H1 (cell line): ENCODE data around the gene PAAF1. TPM values are rescaled to one million over a fixed set of nuclear protein-coding genes. Genes with fewer than 3 reads are reported as not detected.
A peak's percentile ranks its signal among the peaks of the same experiment; 100 is the strongest.

ENCODE experiments used
- ASH2L ChIP-seq: fragments of 200-600, 300-600 bp; sonication (generic); IDR thresholded peaks from one replicate; pipeline ENCODE4 v1.7.1; 2017; ENCODE audit warnings: low read length
- CTBP2 ChIP-seq: IDR thresholded peaks from 2 replicates; pipeline ENCODE4 v1.7.0; 2011; ENCODE audit warnings: borderline replicate concordance, mild to moderate bottlenecking, moderate library complexity, mixed read lengths, low read length; ENCODE audit not compliant: insufficient read depth, insufficient read length
- CTCF ChIP-seq, 3 experiments: IDR thresholded peaks; 1 replicate in 2 of 3; 2 replicates in 1 of 3; pipeline versions ENCODE4 v1.5.1 to v1.6.1; 2011; ENCODE audit warnings: low read length in 3 of 3, mild to moderate bottlenecking in 3 of 3, inconsistent platforms in 2 of 3, low read depth in 1 of 3, moderate library complexity in 1 of 3; ENCODE audit not compliant: insufficient read depth in 1 of 3; ENCODE audit errors: control extremely low read depth in 1 of 3
- E2F6 ChIP-seq: IDR thresholded peaks from 2 replicates; pipeline ENCODE4 v1.6.1; 2012; ENCODE audit warnings: inconsistent platforms
- MAX ChIP-seq: IDR thresholded peaks from 2 replicates; pipeline ENCODE4 v1.6.1; 2012; ENCODE audit warnings: inconsistent platforms
- POLR2A ChIP-seq, 2 experiments: IDR thresholded peaks; 1 replicate in 1 of 2; 2 replicates in 1 of 2; pipeline ENCODE4 v1.6.1; 2011; ENCODE audit warnings: low read depth in 2 of 2, low read length in 2 of 2, mild to moderate bottlenecking in 2 of 2; ENCODE audit errors: control extremely low read depth in 1 of 2
- SP4 ChIP-seq: IDR thresholded peaks from 2 replicates; pipeline ENCODE4 v1.6.1; 2012; ENCODE audit warnings: low read length, inconsistent platforms
- TEAD4 ChIP-seq: IDR thresholded peaks from 2 replicates; pipeline ENCODE4 v1.6.1; 2012; ENCODE audit warnings: low read depth, low read length, inconsistent platforms, mixed read lengths
- YY1 ChIP-seq: IDR thresholded peaks from 2 replicates; pipeline ENCODE4 v1.6.1; 2011; ENCODE audit warnings: low read depth, mild to moderate bottlenecking, low read length
- ZNF274 ChIP-seq: IDR thresholded peaks from 2 replicates; pipeline ENCODE4 v1.7.0; 2012; ENCODE audit warnings: low read length, borderline replicate concordance; ENCODE audit errors: extremely low read depth
- polyA plus RNA-seq, 7 experiments: library from polyadenylated mRNA; depleted of rRNA in 3 of 7; stranded (reverse) in 5 of 7; unstranded in 2 of 7; fragments of >200 nt in 5 of 7; fragments of 200-250 nt in 2 of 7; gene quantifications; 1 replicate in 5 of 7; 2 replicates in 1 of 7; 4 replicates in 1 of 7; pipeline versions ENCODE4 v1.2.1 to v1.2.3, GENCODE V29; 2011 to 2013; ENCODE audit warnings: missing spikeins in 2 of 7, mixed read lengths in 2 of 7
- total RNA-seq: library from RNA; stranded (reverse); fragmentation: NEBNext Ultra II Directional; extraction: Animal tissue kit (Norgen Biotek cat#: 25700); gene quantifications from 2 replicates; pipeline ENCODE4 v1.2.1, GENCODE V29; 2021

PAAF1 gene
- total and polyA plus RNA-seq, 2 of the 8 experiments (the other 6 are each of a cell fraction or from before 2014, with no cell fraction given) = 24.4 to 28.8 TPM

GRCh38 chr11:73931039-73931645 is 54.3 kb downstream of the PAAF1 start (continued):
- TF ChIP-seq ZNF274 (no peak), CTBP2 (no peak), ASH2L (no peak), POLR2A (IDR thresholded peaks at IDR 0.05; ENCODE audit: control extremely low read depth in 1 of 2, low read depth in 2 of 2, low read length in 2 of 2) (no peak), E2F6 (no peak), SP4 (no peak), MAX (no peak), CTCF (IDR thresholded peaks at IDR 0.05; ENCODE audit: control extremely low read depth in 1 of 3, insufficient read depth in 1 of 3, low read depth in 1 of 3, low read length in 3 of 3) (peak in 2 of 3 experiments; percentile 81 to 82; a peak in 3 of 4 replicates), TEAD4 (no peak), YY1 (0 out of 2 replicates have a peak, but pooled peaks have one; percentile 51)
